IPS-20b (cell line): Measurements from ENCODE around the gene IQGAP3.

Experiments
- H3K27ac ChIP-seq: one replicate; pipeline ENCODE4 v1.5.1; 2013; ENCODE audit warnings: low read length
- H3K27me3 ChIP-seq: 2 replicates; pipeline ENCODE4 v1.6.1; 2013; ENCODE audit warnings: mild to moderate bottlenecking, low read length, inconsistent platforms; ENCODE audit not compliant: insufficient read depth
- H3K36me3 ChIP-seq: 2 replicates; pipeline ENCODE4 v1.6.1; 2013; ENCODE audit warnings: low read depth, mild to moderate bottlenecking, inconsistent platforms, low read length, moderate library complexity; ENCODE audit not compliant: insufficient read depth
- H3K4me1 ChIP-seq: 2 replicates; pipeline ENCODE4 v1.6.1; 2013; ENCODE audit warnings: mild to moderate bottlenecking, control low read depth, inconsistent platforms, low read length, moderate library complexity; ENCODE audit not compliant: insufficient read depth
- H3K4me3 ChIP-seq: 2 replicates; pipeline ENCODE4 v1.5.1; 2013; ENCODE audit warnings: mild to moderate bottlenecking, low read length, inconsistent platforms
- H3K9ac ChIP-seq: 2 replicates; pipeline ENCODE4 v1.6.1; 2013; ENCODE audit warnings: low read depth, mild to moderate bottlenecking, inconsistent platforms, low read length, moderate library complexity
- H3K9me3 ChIP-seq: 2 replicates; pipeline ENCODE4 v1.6.1; 2013; ENCODE audit warnings: mild to moderate bottlenecking, low read depth, low read length, inconsistent platforms; ENCODE audit not compliant: insufficient read depth

IQGAP3 gene

DNA sequence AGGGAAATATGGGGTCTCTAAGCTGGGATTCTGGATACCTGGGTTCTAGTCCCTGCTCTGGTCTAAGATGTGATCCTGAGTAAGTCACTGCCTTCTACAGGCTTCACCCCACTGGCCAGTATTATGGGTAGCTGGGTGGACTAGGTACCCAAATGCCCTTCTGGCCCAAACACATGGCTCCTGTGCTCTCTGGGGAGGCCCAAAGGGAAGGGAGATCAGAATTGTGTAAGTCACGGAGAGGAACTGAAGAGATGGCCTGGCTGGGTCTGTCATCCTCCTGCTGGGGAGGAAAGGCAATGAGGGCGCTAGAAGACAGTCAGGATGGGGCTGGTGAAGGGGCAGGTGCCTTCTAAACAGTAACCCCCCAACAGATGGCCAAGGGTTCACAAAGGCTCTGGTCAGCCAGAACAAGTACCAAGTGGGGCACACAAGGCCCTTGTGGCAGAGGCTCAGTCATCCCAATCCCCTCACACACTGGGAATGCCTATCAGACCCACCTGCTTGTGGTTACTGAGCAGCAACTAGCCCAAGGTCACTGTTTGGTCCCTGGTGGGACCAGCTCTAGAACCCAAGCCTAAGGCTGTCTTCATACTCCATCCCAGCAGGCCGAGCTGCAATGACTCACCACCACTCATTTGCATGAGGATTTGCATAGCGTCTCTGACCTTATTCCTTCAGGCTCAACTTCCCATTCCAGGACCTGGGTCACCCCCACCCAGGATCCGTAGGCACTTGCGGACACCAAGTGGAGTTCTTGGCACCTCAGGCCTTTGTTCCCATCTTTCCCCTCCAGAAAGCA is 81.0 kb downstream of the IQGAP3 start:
- Histone ChIP-seq H3K9ac (peak overlapping the region; percentile 43; the same call in 1 of the 2 replicates), H3K36me3 (no peaks in the 10 kb centered on the region), H3K4me1 (peaks cover 26% of the 10 kb centered on the region), H3K27me3 (no peaks in the 10 kb centered on the region), H3K9me3 (no peaks in the 10 kb centered on the region), H3K27ac (no peak overlapping the region), H3K4me3 (no peak overlapping the region)

DNA sequence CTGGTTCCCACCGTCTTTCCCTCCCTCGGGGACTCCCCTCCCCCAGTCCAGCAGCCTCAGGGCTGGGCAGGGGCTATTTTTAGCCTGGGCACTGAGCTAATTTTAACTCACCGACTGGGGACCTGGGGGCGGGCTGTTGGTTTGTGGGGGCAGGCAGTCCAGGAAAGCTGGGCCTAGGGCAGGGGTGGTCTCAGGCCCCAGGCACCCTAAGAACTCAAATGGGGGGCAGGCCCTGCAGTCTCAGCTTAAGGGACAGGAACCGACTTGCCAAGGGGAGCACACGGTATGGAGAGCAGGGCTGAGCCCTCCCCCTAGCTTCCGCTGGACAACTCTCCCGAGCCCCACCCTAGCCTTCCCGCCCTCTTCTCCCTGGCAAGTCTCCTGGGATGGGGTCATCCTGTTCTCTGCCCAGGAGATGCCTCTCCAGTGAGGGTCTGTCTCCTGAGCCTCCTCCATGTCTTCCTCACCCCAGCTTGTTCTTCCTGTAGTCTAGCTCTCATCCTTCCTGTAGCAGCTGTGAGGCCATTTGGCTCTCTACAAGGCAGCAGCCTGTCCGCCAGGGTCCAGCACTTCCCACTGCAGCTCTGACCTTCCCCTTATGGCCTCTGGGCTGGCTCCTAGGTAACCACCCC is 81.8 kb downstream of the IQGAP3 start:
- peak overlapping the region; percentile 31; the same call in 1 of the 2 replicates for H3K4me3 ChIP-seq
- peaks cover 26% of the 10 kb centered on the region for H3K4me1 ChIP-seq
- H3K27ac ChIP-seq, result peak overlapping the region; percentile 12
- peak overlapping the region; percentile 43; the same call in 1 of the 2 replicates for H3K9ac ChIP-seq
- H3K36me3 ChIP-seq, result no peaks in the 10 kb centered on the region
- no peaks in the 10 kb centered on the region for H3K9me3 ChIP-seq
- H3K27me3 ChIP-seq, result no peaks in the 10 kb centered on the region

DNA sequence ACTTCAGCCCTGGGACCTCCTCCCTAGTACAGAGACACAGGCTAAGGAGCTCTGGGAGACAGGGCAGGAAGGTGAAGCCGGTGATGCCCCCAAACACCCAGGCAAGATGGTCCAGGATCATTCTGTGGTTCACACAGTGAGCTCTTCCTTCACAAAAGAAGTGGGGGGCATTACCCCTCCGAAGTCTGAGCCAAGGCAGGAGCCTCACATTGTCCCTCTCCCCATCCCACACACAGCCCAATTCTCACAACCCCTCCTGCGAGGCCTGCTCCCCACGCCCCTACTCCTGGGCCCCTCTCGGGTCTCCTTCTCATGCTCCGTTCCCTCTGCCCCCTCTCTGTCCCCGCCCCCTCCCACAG is 82.5 kb downstream of the IQGAP3 start:
- peak overlapping the region; percentile 12 for H3K27ac ChIP-seq
- H3K36me3 ChIP-seq, result no peaks in the 10 kb centered on the region
- peak overlapping the region; percentile 43; the same call in 1 of the 2 replicates for H3K9ac ChIP-seq
- peaks cover 26% of the 10 kb centered on the region for H3K4me1 ChIP-seq
- H3K9me3 ChIP-seq, result no peaks in the 10 kb centered on the region
- H3K4me3 ChIP-seq, result peak overlapping the region; percentile 31
- H3K27me3 ChIP-seq, result no peaks in the 10 kb centered on the region

DNA sequence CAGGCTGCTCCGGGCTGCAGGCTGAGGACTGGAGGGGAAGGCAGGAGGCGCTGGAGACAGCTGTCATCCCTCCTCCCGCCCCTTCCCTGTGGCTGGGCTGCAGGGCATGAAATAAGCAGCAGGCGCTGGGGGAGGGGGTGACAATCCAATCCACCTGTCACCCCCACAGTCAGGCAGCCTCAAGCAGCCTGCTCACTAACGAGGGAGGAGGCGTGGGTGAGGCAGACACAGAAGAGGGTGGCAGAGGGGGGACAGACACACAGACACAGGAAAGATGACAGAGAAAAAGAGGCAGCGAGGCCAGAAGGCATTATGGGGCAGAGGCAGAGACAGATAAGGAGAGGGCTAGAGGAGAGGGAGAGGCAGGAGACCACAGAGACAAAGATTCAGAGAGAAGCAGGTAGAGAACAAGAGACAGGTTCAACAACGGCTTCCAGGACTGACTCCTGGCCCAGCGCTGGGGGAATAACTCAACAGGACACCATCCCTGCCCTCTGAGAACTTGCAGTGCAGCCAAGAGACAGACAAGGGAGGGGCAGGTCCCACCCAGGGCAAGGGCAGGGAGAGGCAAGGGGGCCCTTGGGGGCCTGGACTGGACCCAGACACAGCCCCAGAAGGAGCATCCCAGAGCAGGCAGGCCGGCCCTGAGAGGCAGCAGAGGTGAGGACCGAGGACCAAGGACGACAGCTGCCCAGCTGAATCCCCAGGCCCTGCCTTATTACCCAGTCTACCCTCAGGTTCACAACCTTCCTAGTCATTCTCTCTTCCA is 83.0 kb downstream of the IQGAP3 start:
- no peaks in the 10 kb centered on the region for H3K36me3 ChIP-seq
- H3K9ac ChIP-seq, result peak overlapping the region; percentile 43; the same call in 1 of the 2 replicates
- H3K27me3 ChIP-seq, result no peaks in the 10 kb centered on the region
- H3K4me3 ChIP-seq, result peak overlapping the region; percentile 31
- peaks cover 26% of the 10 kb centered on the region for H3K4me1 ChIP-seq
- peak overlapping the region; percentile 12 for H3K27ac ChIP-seq
- H3K9me3 ChIP-seq, result no peaks in the 10 kb centered on the region

DNA sequence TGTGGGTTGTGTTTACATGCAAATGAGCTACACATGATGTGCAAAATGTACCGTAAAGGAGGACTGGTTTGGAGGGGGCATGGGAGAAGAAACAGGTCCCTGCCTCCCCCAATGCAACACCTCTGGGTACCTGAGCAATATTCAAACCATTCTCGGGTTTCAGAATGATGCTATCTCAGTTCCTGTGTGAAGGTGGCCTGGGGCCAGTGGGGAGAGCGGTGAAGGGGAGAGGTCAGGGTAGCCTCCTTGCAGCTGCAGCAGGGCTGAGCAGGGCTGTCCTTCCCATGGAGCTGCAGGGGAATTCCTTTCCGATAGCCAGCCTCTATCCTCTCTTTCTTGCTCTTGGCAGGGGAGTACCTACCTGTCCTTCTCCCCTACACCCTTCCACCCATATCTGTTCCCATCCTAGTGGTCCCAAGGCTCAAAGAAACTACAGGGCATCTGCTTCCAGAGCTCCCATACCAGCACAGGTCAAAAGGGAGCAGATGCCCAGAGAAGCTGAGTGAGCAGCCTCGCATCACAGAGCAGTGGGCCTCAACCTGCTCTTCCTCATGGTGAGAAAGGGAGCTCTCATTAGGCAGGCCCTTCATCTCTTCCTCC is 83.7 kb downstream of the IQGAP3 start:
- Histone ChIP-seq H3K4me3 (no peak overlapping the region; the same call in 1 of the 2 replicates), H3K9ac (no peak overlapping the region), H3K4me1 (peaks cover 26% of the 10 kb centered on the region), H3K9me3 (no peaks in the 10 kb centered on the region), H3K27ac (no peak overlapping the region), H3K27me3 (no peaks in the 10 kb centered on the region), H3K36me3 (no peaks in the 10 kb centered on the region)

DNA sequence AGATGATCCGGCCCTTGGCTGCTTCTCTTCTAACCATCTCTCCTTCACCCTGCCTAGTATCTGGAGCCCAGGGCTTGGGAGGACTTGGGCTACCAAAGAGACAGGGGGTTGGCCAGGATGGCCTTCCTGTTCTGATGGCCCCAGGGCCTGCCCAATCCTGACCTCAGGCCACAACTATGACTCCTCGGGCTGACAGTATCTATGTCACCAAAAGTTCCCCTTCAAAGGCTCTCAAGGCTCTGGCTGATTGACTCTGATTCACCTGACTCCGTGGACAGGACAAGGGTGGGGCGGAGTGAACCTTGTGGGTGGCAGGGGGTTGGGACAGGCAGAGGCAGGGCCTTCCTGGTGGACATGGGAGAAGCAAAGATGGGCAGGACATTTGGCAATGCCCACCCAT is 84.5 kb downstream of the IQGAP3 start:
- Histone ChIP-seq H3K9ac (no peak overlapping the region), H3K9me3 (no peaks in the 10 kb centered on the region), H3K4me3 (no peak overlapping the region), H3K27me3 (no peaks in the 10 kb centered on the region), H3K4me1 (peaks cover 26% of the 10 kb centered on the region), H3K27ac (no peak overlapping the region), H3K36me3 (no peaks in the 10 kb centered on the region)

DNA sequence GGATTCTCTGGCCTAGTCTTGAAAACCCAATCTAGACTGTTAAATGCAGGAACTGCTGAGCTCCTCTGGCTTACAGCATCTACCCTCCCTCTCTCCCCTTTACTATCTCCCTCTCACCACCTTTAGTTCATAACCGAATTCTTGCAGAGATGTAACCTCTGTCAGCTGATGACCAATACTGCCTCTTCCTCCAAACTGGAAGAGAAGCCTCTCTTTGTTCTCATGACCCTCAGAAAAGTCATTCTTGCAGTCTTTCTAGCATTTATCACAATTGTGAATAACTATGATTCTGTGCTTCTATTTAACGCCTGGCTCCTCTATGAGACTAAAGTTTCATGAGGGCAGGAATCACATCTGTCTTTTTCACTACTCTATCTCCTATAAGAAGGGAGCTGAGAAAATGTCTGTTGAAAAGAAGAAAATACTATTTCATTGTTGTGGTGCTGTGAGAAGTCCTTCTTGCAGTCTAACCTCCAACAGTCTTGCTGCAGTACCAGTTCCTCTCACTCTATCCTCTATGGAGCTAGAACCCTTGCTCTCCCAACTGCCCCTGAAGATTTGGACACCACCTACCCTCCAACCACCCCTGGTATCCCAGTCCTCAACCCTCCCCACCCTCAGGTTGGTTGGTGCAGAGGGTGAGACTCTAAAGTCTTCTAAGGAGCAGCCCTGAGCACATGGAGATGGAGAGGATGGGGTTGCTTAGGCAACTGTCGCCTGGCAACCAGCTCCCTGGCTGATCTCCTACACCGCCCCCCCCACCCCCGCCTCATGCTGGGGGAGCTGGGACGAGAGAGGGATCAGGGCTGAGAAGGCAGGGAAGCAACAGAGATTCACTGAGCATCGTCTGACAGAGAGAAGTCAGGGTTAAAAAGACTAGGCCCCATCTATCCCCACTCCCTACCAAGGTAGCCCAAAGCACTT is 85.7 kb downstream of the IQGAP3 start:
- no peak overlapping the region for H3K27ac ChIP-seq
- H3K4me3 ChIP-seq, result no peak overlapping the region
- H3K27me3 ChIP-seq, result no peaks in the 10 kb centered on the region
- H3K9me3 ChIP-seq, result no peaks in the 10 kb centered on the region
- H3K4me1 ChIP-seq, result peaks cover 26% of the 10 kb centered on the region
- peaks cover 11% of the 10 kb centered on the region; the same call in 1 of the 2 replicates for H3K36me3 ChIP-seq
- no peak overlapping the region for H3K9ac ChIP-seq

DNA sequence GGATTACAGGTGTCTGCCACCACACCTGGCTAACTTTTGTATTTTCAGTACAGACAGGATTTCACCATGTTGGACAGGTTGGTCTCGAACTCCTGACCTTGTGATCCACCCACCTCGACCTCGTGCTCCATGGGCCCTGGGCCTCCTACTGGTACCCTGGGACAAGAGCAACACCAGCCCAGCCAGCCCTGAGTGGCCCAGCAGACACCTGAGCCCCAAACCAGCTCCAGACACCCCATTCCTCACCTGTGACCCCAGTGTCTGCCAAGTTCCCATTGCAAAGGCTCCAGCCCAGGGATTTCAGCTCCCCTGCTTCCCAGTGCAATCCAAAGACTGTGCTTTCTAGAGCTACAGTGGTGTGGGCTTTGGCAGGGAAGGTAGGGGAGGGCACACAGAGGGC is 86.4 kb downstream of the IQGAP3 start:
- Histone ChIP-seq H3K27me3 (no peaks in the 10 kb centered on the region), H3K27ac (no peak overlapping the region), H3K9me3 (no peaks in the 10 kb centered on the region), H3K9ac (no peak overlapping the region), H3K4me1 (peaks cover 28% of the 10 kb centered on the region), H3K4me3 (no peak overlapping the region), H3K36me3 (peaks cover 17% of the 10 kb centered on the region; the same call in 1 of the 2 replicates)

DNA sequence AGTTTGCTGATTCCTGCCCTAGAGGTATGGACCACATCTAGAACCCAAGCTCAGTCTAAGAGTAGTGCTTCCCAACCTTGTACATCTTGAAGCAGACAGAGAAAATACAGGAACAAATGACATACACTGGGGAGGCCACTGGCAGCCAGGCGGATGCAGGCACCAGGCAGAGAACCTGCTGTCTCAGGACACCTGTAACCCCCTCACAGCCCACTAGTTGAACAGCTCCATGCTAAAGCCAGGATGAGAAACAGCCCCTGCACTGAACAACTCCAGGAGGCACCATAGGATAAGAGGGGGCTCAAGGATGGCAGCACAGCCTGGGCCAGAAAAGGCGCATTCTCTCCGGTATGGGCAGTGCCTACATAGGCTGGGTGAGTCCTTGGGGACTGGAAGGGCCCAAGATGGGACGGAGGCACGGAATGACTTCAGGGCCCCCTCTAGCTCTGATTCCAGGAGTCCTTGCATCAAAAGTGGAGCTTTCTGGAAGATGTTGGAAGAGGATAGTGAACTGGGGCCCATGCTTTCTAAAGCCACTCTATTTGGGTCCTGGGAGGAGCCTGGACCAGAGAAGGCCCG is 87.8 kb downstream of the IQGAP3 start:
- no peaks in the 10 kb centered on the region for H3K9me3 ChIP-seq
- no peaks in the 10 kb centered on the region for H3K27me3 ChIP-seq
- H3K36me3 ChIP-seq, result peaks cover 27% of the 10 kb centered on the region; the same call in 1 of the 2 replicates
- H3K27ac ChIP-seq, result no peak overlapping the region
- no peak overlapping the region for H3K9ac ChIP-seq
- peaks cover 21% of the 10 kb centered on the region for H3K4me1 ChIP-seq
- H3K4me3 ChIP-seq, result no peak overlapping the region

DNA sequence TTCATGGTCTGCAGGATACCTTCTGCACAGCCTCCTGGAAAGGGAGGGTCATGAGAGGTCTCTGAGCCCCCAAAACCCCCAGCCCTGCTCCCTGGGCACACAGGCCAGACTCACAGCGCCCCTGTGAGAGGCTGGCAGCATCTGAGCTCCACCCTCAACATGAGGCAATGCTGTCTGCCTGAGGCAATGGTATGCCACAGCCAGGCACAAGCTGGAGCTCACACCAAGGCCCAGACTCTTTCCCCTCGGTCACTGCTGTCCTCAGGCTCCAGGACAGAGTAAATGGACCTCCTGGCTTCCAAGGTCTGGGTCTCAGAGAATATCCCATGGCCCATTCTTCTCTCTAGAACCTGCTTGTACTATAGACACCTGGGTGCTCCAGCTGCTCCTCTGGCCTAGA is 89.0 kb downstream of the IQGAP3 start:
- H3K36me3 ChIP-seq, result peaks cover 37% of the 10 kb centered on the region; the same call in 1 of the 2 replicates
- no peaks in the 10 kb centered on the region for H3K27me3 ChIP-seq
- H3K9ac ChIP-seq, result no peak overlapping the region
- no peak overlapping the region for H3K4me3 ChIP-seq
- H3K9me3 ChIP-seq, result no peaks in the 10 kb centered on the region
- H3K4me1 ChIP-seq, result peaks cover 13% of the 10 kb centered on the region
- no peak overlapping the region for H3K27ac ChIP-seq
